ENCODE data around the gene PRSS2. TPM values are rescaled to one million over a fixed set of nuclear protein-coding genes. Genes with fewer than 3 reads are reported as not detected.
"Not testable (repeated sequence)": the region's sequence is repeated elsewhere in the genome, so short reads cannot be mapped to it uniquely, and the experiment has no call there.

The PRSS2 gene
- total RNA-seq, 1 donor from 2014 or later: not detected

DNA sequence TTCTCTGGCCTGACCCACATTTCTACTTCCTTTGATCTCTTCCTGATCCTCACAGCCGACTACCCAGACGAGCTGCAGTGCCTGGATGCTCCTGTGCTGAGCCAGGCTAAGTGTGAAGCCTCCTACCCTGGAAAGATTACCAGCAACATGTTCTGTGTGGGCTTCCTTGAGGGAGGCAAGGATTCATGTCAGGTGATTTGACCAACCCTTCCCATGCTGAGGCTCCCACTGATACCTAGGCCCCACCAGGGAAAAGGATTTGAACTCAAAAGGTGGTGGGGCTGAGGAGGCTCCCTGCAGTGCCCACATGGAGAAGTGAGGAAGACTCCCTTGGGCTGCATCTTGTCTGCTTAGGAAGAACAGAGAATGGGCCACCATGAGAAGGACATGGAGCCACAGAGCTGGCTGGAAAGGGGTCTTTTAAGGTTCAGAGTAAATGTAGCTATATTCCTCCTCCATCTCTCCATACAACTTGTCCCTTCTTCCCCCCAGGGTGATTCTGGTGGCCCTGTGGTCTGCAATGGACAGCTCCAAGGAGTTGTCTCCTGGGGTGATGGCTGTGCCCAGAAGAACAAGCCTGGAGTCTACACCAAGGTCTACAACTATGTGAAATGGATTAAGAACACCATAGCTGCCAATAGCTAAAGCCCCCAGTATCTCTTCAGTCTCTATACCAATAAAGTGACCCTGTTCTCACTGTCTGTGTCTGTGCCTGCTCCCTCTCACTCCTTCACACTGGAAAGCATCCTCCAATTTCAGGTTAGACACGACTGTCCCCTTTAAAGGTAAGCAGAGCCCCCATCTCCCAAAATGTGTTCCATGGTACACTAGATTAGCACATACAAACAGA lies 18.2 kb upstream of the PRSS2 start:
- POLR2A ChIA-PET: no interaction called here

DNA sequence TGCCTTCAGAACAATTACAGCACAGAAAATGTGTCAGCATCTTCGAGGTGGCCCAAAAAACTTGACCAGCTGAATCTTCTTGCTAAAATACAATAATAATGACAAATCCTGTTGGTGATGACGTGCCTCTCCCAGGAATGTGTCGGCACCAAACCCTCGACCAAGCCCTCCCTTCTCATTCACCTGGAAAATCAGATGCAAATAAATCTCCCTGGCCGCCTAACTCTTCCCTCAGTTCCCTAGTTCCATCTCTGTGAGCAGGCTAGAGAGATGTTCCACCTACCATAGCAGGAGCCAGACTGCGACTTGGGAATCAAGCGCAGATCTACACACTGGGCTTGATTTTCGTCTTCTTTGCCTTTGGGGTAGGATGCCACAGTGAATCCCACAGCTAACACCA lies 17.4 kb upstream of the PRSS2 start:
- Mint-ChIP-seq H3K4me1 (no peaks in the 10 kb centered on the region), H3K36me3 (ENCODE audit: low read depth) (no peaks in the 10 kb centered on the region), H3K27me3 (no peaks in the 10 kb centered on the region), H3K9me3 (no peaks in the 10 kb centered on the region), H3K27ac (no peak overlapping the region), H3K4me3 (no peak overlapping the region)
- ChIA-PET CTCF (interaction anchor here (0.7 kb wide), 1 partner anchor 21 kb away, joined by 3 read pairs; no protein-coding TSS in a partner anchor), POLR2A (no interaction called here)
- intact Hi-C loops (cut with micrococcal nuclease): no loop called here
- DNase-seq (no peak), ATAC-seq (ENCODE audit: low read depth) (no peak)
- TF ChIP-seq CTCF (IDR thresholded peaks at IDR 0.05): no peak

More for the DNA sequence above, 18.2 kb upstream of the PRSS2 start:
- Mint-ChIP-seq H3K4me3 (no peak overlapping the region), H3K4me1 (no peaks in the 10 kb centered on the region), H3K27me3 (no peaks in the 10 kb centered on the region), H3K36me3 (ENCODE audit: low read depth) (no peaks in the 10 kb centered on the region), H3K27ac (no peak overlapping the region), H3K9me3 (no peaks in the 10 kb centered on the region)
- no peak for TF ChIP-seq CTCF (IDR thresholded peaks at IDR 0.05)
- ATAC-seq (ENCODE audit: low read depth) (no peak), DNase-seq (no peak)
- CTCF ChIA-PET: no interaction called here
- intact Hi-C loops (cut with micrococcal nuclease): no loop called here

GRCh38 chr7:142753925-142754491 lies 16.8 kb upstream of the PRSS2 start:
- H3K4me1 Mint-ChIP-seq; H3K27me3 Mint-ChIP-seq; H3K36me3 Mint-ChIP-seq (ENCODE audit: low read depth); H3K27ac Mint-ChIP-seq; intact Hi-C loops (cut with micrococcal nuclease); H3K4me3 Mint-ChIP-seq; ATAC-seq (ENCODE audit: low read depth); DNase-seq; POLR2A ChIA-PET; H3K9me3 Mint-ChIP-seq: not testable (repeated sequence)
- CTCF ChIA-PET: interaction anchor here (0.7 kb wide), 1 partner anchor 21 kb away, joined by 3 read pairs; no protein-coding TSS in a partner anchor

GRCh38 chr7:142754681-142755575 lies 15.8 kb upstream of the PRSS2 start:
- Mint-ChIP-seq H3K27ac (no peak overlapping the region), H3K9me3 (no peaks in the 10 kb centered on the region), H3K27me3 (no peaks in the 10 kb centered on the region), H3K4me1 (no peaks in the 10 kb centered on the region), H3K4me3 (no peak overlapping the region), H3K36me3 (ENCODE audit: low read depth) (no peaks in the 10 kb centered on the region)
- intact Hi-C loops (cut with micrococcal nuclease): no loop called here
- ChIA-PET CTCF (no interaction called here), POLR2A (no interaction called here)
- ATAC-seq (ENCODE audit: low read depth): no peak
- TF ChIP-seq CTCF (IDR thresholded peaks at IDR 0.05): no peak
- DNase-seq: no peak

- DNase-seq; intact Hi-C loops (cut with micrococcal nuclease); H3K9me3 Mint-ChIP-seq; POLR2A ChIA-PET; H3K36me3 Mint-ChIP-seq (ENCODE audit: low read depth); ATAC-seq (ENCODE audit: low read depth); H3K4me1 Mint-ChIP-seq; H3K4me3 Mint-ChIP-seq; H3K27me3 Mint-ChIP-seq; H3K27ac Mint-ChIP-seq: not testable (repeated sequence)
- CTCF ChIA-PET: interaction anchor here (0.6 kb wide), 1 partner anchor 25 kb away, joined by 3 read pairs; no protein-coding TSS in a partner anchor
Measured at GRCh38 chr7:142758312-142758711, 12.5 kb upstream of the PRSS2 start.
